T-helper 1 cell treated with Interleukin-12 subunit alpha and Interleukin-12 subunit beta and Interleukin-4 antibody, amounts not matched to agents 30 μg/mL and 1 μg/mL, for 36 hours (primary cell): ENCODE measurements around the gene PHOSPHO1.
"Not testable (repeated sequence)": the region's sequence is repeated elsewhere in the genome, so short reads cannot be mapped to it uniquely, and the experiment has no call there.

Source experiments
- H3K27ac Mint-ChIP-seq: one replicate; pipeline ENCODE4 v1.8.0; 2021; ENCODE audit warnings: mild to moderate bottlenecking, mixed read lengths
- H3K27me3 Mint-ChIP-seq: one replicate; pipeline ENCODE4 v1.8.0; 2021; ENCODE audit warnings: low read depth, mixed read lengths
- H3K36me3 Mint-ChIP-seq: one replicate; pipeline ENCODE4 v1.8.0; 2021; ENCODE audit warnings: low read depth, mixed read lengths
- H3K4me1 Mint-ChIP-seq: one replicate; pipeline ENCODE4 v1.8.0; 2021; ENCODE audit warnings: low read depth, mixed read lengths
- H3K4me3 Mint-ChIP-seq: one replicate; pipeline ENCODE4 v1.8.0; 2021; ENCODE audit warnings: mild to moderate bottlenecking, moderate library complexity, mixed read lengths
- H3K9me3 Mint-ChIP-seq: one replicate; pipeline ENCODE4 v1.8.0; 2021; ENCODE audit warnings: mixed read lengths

PHOSPHO1 gene

DNA sequence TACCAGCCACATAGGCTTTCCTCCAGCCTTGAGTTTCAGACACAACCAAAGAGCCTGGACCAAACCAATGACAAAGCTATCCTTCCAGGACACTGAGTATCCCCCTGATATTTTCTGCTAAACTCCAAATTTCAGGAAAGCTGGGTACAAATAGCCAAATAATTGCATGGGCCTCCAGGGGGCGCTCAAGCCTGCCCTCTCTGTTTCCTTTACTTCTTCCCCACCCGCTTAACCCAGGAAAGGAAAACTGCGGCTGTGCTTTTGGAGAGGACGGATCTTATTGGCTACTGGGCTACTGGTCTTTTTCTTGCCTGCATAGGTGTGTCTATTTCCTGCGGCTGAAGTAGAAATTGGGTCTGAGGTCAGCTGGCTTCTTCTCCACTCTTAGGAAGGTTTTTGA, 50.3 kb downstream of the PHOSPHO1 start:
- Mint-ChIP-seq H3K4me1 (peaks cover 4% of the 10 kb centered on the region), H3K27ac (no peak overlapping the region), H3K4me3 (no peak overlapping the region), H3K9me3 (peaks cover 38% of the 10 kb centered on the region), H3K36me3 (peaks cover 5% of the 10 kb centered on the region), H3K27me3 (peaks cover 4% of the 10 kb centered on the region)

DNA sequence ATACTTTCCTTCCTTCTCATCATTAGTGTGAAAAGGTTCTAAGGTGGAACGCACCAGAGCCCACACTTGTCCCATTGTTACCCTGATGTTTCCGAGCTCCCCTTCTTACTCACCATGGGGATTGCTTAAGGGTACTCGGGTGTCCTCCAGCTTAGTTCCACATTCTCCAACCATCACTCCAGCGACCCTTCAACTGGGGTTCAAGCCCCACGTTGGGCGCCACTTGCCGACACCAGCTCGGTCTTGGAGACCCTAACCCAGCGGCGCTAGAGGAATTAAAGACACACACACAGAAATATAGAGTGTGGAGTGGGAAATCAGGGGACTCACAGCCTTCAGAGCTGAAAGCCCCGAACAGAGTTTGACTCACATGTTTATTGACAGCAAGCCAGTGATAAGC, 54.6 kb downstream of the PHOSPHO1 start:
- H3K4me1 Mint-ChIP-seq, H3K4me3 Mint-ChIP-seq, H3K36me3 Mint-ChIP-seq: not testable (repeated sequence)

More for the DNA sequence above, 54.6 kb downstream of the PHOSPHO1 start:
- Mint-ChIP-seq H3K9me3 (peaks cover 37% of the 10 kb centered on the region), H3K27me3 (peaks cover 21% of the 10 kb centered on the region), H3K27ac (peak overlapping the region; percentile 41)
